ENCODE results near the gene PTPRE.

PTPRE gene

DNA sequence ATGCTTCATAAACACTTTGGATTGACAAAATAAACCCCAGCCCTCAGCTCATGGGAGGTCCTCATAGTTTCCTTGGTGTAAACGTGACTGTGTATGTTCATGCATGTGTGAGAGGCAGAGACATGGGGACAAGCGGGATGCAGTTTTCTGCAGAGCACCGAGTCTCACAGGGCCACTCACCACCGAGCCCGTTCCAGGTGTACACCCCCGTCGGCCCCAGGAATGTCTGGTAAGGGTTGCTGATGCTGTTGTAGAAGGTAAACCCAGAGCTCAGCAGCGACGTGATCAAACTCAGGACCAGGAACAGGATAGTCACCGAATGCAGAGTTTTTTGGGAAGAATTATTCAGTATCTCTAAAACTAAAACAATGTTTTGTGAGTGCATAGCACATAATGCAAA, 23.4 kb upstream of the PTPRE start:
- no peak for DNase-seq (ENCODE audit: low spot score)

DNA sequence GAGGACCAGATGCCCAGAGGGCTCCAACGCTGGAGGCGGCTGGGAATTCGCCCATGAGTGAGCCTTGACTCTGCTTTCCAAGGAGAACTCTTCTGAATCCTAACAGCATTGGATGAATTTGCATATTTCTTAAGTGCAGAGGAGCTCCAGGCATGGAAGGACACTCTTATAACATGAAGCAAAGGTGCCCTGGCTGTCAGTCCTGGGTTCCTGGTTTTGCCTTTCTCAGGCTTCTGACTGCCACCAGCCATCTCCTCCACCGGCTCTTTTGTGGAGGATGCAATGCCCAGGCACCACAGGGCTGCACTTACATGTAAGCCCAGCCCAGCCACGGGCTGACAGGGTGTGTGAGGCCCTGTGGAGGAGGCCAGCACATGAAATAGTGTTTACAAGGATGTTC, 22.4 kb upstream of the PTPRE start:
- DNase-seq (ENCODE audit: low spot score): no peak

DNA sequence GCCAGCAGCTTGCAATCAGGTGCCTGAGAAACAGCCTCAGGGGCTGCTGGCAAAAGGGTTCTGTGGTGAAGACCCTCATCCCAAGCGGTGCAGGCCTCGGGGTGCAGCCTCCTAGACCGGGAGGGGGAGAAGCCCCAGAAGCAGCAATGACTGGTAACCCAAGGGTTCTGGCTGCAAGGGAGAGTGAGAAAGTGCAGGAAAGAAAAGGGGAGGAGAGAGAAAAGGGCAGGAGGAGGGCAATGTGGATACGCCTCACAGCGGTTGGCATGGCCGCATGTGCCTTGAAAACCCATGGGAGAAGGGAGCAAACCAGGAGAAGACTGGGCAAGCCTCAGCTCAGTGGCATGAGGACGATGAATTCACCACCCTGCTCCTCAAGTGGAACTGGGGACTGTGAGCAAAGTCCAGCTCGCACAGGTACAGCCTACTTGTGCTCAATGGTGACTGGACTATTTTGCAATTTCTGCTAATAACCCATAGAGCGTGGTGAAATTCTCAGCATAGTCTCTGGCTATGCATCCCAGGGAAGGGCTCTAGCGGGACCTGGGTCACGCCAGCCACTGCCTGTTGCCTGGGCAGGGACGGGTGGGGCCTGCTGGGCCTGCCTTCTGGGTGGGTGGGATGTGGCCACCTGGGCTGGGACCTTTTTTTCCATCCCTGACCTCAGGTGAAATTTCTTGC, 20.4 kb upstream of the PTPRE start:
- no peak for DNase-seq (ENCODE audit: low spot score)

DNA sequence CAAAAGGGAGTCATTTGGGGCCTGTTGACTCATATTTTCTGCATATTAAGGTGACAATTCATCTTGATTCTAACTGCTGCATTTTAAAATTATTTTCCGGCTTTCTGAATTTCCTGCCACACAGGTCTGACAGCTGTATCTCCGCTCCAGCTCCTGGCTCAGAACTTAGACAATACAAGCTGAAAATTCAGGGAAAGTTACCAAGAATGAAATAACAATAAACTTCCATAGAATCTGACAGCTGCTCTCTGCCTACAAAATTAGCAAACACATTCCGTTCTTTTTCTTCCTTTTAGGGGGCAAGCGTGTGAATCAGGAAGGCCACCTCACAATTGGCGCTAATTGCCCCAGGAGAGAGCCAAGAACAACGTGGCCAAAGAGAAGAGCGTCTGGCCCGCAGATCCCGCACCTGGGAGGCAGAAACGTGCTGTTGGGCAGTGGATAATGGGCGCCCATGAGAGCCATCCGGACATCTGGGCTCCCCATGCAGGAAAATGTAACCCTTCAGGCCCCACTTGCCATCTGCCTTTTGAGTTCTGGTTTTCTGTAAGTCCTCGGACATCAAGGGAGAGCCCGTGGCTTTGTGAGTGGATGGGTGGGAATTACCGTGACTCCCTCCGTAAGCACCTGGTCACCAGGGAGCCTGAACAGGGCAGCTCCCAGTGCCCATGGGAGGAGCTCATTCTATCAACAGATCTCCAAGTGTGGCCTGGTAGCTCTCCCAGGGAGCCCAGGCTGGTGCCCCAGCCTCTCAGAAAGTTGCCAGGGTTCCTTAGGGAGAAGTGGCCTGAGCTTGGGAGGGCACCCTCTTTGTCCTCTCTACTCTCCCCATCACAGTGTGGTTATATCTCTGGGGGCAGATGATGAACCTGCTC, 19.1 kb upstream of the PTPRE start:
- DNase-seq (ENCODE audit: low spot score): no peak

DNA sequence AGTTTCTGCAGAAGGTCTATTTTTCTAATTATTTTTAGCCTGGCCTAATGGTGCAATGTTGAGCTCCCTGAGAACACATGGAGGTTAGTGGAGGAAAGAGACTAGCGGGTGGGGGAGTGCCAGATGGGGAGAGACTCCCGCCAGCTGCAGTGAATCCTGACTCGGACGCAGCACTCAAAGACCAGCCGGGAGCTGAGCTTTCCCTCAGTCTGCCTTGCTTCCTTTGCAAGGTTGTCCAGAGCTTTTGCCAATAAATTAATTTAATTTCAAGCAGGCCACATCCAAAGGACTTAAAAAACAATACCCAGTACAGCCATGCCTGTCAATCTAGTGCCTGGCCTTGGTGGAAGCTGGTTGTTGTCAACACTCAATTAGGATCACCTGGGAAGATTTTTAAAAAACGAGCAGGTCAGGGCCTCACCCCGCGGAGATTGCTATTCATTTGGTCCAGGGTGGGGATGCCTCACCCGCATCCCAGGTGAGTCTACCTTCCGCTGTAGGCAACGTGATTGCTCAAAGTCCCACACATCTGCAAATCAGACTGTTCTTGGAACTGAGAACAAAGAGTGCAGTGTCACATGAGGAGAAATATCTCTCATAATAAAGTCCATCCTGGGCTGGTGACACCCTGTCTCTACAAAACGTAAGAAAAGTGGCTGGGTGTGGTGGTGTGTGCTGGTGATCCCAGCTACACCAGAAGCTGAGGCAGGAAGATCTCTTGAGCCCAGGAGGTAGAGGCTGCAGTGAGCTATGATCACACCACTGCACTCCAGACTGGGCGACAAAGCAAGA, 18.2 kb upstream of the PTPRE start:
- DNase-seq (ENCODE audit: low spot score): no peak

GRCh38 chr10:127889605-127890195, 17.2 kb upstream of the PTPRE start:
- DNase-seq (ENCODE audit: low spot score): no peak

DNA sequence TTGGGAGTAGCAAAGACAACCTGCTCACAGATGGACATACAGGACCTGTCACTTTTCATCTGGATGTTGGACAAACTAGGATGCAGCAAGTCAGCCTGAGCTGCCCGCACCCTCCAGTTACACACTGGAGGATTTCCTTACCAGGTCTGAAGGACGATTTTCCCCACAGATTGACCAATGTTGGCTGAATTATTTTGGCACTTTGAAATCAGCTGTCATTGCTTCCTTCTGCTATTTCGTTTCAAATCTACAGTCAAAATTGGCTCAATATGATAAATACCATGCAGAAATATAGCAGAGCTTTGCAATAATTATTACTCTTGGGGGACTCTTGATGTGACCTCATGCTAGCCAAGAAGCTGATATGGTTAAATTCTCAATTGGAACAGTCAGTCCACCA, 16.7 kb upstream of the PTPRE start:
- no peak for DNase-seq (ENCODE audit: low spot score)

- DNase-seq (ENCODE audit: low spot score): no peak
Observed at GRCh38 chr10:127890832-127891334, 16.0 kb upstream of the PTPRE start.

DNA sequence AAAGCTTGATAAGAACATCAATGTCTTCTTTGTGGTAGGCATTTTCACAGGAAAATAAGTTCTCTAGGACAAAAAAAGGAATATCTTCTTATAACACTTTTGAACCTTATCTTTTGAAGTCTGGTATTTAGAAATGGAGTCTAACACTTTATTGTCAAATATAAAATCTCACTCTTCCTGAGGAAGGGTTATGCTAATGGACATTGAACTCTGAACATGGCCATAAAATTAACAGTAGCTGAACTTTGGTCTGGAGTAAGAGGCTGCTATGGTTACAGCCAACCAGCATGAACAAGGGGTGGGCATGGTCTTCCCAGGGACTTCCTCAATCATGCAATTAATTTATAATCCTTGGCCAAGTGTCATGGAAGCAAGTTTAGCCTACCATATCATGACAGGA, 14.2 kb upstream of the PTPRE start, which contains the start of gene CLRN3:
CLRN3 (minus strand) TSS at position 199 of the 400 bp plus-strand sequence; CDS start at position 42, 157 bp downstream.
- DNase-seq (ENCODE audit: low spot score): no peak

DNA sequence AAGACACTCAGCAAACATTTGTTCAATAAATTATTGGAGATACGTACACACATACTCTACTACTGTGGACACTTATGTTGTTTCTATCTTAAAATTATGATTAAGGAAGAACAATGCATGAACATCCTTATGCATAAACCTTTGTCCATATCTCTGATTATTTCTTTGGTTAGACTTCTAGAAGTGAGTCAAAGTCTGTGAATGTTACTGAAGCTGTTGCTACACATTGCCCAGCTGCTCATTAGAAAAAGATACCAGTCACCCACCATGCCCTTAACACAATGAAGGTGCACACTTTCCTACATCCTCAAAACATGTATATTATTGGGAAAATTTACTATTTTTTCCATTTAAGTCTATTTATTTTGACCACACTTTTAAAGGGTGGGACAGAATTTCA, 12.8 kb upstream of the PTPRE start:
- DNase-seq (ENCODE audit: low spot score): no peak

DNA sequence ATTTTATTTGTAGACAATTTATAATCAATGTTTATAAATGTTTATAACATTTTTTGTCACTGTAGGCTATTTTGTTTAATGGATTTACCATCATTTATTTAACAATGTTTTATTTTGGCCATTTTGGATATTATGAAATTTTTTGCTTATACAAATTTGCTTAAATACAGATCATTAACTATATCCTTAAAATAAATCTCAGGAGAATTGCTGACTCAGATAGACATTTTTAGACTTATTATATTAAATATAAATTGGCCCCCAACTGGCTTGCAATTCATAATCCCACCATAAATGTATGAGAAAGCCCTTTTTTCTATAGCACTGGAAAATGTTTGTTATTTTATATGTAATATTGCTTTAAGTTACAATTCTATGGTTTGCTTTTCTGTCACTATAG, 10.3 kb upstream of the PTPRE start:
- DNase-seq (ENCODE audit: low spot score): no peak

DNA sequence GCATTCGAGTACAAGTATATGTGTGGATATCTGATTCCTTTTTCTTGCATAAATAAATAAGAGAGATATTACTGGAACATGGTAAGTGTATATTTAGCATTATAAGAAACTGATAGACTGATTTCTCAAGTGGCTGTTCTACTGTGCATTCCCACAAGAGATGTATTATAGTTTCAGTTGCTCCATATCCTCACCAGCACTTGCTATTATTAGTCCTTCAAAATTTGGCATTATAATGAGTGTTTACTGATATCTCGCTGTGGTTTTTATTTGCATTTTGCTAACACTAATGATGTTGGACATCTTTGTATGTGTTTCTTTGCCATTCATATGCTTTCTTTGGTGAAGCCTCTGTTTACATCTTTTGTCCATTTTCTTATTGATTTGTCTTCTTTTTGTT, 9.7 kb upstream of the PTPRE start:
- no peak for DNase-seq (ENCODE audit: low spot score)

DNA sequence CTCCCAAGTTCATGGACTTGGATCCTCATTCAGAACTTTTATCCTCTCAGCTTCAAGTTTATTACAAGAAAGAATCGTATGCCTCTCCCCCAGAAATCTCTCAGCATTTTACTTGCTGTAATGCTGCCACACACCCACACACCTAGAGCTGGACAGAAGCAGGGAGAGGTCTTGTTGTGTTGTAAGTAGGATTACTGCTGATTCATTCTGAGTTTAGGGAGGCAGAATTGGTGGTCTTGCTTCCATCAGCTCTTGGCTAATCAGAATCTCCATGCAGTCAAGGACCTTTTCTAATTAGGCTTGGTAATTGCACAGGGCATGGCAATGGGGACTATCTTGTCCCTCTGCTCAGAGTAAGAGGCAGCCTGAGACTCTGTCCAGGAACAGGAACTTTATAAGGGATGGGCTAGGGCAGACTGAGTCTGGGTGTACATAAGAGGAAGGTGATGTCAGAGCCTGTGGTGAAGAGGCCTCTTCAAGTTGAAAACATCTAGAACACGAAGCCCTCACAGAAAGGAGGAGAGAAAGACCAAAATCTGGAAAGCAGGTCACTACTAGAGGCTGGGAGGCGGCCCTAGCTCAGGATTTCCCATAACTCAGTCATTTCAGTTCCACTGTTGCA, 7.0 kb upstream of the PTPRE start:
- no peak for DNase-seq (ENCODE audit: low spot score)

DNA sequence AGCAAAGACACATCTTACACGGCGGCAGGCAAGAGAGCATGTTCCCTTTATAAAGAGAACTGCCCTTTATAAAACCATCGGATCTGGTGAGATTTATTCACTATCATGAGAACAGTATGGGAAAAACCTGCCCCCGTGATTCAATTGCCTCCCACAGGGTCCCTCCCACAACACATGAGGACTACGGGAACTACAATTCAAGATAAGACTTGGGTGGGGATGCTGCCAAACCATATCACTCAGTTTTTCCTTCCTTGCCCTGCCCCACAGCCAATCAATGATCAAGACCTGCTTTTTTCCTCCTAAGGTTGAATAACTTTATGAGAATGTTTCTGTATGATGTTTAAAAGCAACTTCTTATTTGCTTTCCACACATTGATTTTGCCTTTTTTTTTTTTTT, 3.1 kb upstream of the PTPRE start:
- DNase-seq (ENCODE audit: low spot score): no peak

GRCh38 chr10:127904311-127905000, 2.4 kb upstream of the PTPRE start:
- no peak for DNase-seq (ENCODE audit: low spot score)

DNA sequence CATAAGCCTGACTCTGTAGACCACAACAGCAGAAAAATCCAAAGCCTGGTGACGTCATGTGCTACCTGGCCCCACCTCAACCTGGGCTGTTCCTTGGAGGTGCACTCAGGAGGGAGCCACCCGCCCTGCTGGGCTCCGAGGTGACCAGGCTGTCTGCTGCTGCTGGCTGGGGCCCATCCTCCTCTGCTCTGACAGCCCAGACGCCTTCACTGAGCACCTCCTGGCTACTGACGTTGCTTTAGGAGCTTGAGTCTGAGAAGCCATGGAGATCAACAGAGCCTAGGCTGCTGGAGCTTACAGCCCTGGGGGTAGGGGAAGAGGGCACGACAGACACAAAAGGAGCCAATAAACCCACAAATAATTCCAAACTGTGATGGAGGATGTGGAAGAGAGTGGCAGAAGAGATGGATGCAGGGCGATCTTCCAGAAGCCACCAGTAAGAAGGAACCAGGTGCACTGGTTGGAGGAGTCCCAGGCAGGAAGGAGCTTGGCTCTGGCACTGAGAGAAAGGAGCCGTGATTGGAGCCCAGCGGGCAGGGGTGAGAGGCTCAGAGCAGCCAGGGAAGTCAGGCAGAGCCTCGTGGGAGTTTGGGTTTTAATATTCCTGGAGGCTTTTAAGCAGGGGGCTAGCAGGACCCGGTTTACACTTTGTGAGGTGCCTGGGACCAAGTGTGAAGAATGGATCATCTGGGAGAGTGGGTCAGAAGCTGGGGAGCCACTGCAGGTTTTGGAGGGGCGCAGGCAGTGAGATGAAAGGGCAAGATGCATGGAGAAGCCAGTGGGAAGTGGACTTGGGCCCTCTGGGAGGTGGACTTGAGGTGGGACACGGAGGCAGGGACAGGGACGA, 1.7 kb upstream of the PTPRE start:
- no peak for DNase-seq (ENCODE audit: low spot score)

DNA sequence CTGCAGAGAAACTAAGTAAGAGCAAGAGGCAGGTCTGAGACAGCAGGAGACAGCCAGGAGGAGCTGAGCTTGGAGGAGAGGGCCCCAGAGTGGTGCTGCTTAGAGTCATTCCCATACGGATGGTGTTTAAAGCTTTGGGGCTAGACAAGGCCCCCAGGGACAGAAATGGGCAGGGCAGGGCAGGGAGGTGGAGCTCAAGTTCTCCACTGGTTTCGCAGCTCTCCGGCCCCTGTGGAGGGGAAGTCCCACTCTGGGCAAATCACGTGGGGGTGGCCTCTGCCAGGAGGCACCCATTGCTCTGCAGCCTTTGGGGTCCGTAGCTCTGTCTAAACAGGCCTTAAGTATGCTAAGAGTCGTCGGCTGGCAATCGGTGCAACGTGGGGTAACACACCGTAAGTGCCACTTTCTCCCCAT, 1.0 kb upstream of the PTPRE start:
- DNase-seq (ENCODE audit: low spot score): no peak

GRCh38 chr10:127907411-127908105, 655 bp downstream of the PTPRE start:
- no peak for DNase-seq (ENCODE audit: low spot score)

Data from hematopoietic multipotent progenitor cell treated with erythropoietin and hydrocortisone succinate and interleukin-3 and kit ligand, for 15 days (in vitro differentiated cells).